ENCODE measurements around the gene UIMC1.
"Not testable (repeated sequence)": the region's sequence is repeated elsewhere in the genome, so short reads cannot be mapped to it uniquely, and the experiment has no call there.

The UIMC1 gene

GRCh38 chr5:177008716-177009115, 2.1 kb upstream of the UIMC1 start:
- DNase-seq (ENCODE audit: low read depth, low spot score), result no peak

- DNase-seq (ENCODE audit: low read depth, low spot score), result peak; percentile 24
Measured at GRCh38 chr5:177005619-177006264, 837 bp downstream of the UIMC1 start.

- no peak for DNase-seq (ENCODE audit: low read depth, low spot score)
Measured at GRCh38 chr5:177004961-177005360, 1.6 kb downstream of the UIMC1 start.

DNA sequence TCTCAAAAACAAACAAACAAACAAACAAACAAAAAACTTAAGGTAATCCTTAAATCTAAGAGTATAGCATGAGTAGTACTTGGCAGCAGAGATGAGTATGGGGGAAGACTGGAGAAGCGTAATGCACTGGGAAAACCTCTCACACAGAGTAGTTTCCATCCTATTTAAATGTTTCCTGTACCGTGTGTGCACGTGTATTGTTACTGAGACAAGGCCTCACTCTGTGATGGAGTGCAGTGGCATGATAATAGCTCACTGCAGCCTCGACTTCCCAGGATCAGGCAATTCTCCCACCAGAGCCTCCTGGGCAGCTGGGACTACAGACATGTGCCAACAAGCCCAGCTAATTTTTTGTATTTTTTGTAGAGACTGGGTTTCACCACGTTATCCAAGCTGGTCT, 2.9 kb downstream of the UIMC1 start:
- no peak for DNase-seq (ENCODE audit: low read depth, low spot score)

DNA sequence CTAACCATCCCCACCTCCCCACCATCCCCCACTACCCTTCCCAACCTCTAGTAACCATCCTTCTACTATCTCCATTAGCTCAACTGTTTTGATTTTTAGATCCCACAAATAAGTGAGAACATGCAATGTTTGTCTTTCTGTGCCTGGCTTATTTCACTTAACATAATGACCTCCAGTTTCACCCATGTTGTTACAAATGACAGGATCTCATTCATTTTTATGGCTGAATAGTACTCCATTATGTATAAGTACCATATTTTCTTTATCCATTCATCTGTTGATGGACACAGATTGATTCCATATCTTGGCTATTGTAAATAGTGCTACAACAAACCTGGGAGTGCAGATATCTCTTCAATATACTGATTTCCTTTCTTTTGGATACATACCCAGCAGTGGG, 7.1 kb downstream of the UIMC1 start:
- DNase-seq (ENCODE audit: low read depth, low spot score), result not testable (repeated sequence)

DNA sequence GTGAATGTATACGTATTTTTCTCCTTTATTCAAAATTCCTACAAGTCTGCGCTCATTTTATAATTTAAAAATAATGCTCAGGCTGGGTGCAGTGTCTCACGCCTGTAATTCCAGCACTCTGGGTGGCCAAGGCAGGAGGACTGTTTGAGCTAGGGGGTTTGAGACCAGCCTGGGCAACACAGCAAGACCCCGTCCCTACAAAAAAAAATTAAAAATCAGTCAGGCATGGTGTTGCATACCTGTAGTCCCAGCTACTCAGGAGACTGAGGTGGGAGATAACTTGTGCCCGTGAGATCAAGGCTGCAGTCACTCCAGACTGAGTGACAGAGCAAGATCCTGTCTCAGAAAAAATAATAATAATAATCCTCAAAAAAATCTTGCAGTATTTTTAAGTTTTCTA, 7.8 kb downstream of the UIMC1 start:
- DNase-seq (ENCODE audit: low read depth, low spot score), result no peak

DNA sequence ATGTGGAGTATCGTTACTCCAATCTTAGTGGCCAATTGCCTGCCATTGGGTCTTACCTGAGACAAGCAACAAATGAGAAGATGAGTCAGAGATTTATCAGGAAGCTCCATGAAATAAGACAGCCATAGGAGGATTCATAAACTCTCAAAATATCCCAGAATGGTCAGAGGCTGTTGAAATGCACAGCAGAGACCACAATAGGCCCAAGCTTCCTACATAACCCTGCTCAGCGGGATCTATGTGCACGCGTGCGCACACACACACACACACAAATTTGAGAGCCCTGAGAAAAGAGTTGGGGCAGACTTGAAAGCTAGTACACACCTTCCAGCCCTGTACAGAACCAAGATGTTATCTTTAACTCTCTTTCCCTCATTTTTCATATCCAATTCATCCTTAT, 9.8 kb downstream of the UIMC1 start:
- no peak for DNase-seq (ENCODE audit: low read depth, low spot score)

- no peak for DNase-seq (ENCODE audit: low read depth, low spot score)
Measured at GRCh38 chr5:176995896-176996767, 10.4 kb downstream of the UIMC1 start.

GRCh38 chr5:176995122-176995490, 11.5 kb downstream of the UIMC1 start:
- DNase-seq (ENCODE audit: low read depth, low spot score), result no peak

- DNase-seq (ENCODE audit: low read depth, low spot score), result no peak
Measured at GRCh38 chr5:176994460-176995121, 12.0 kb downstream of the UIMC1 start.

GRCh38 chr5:176993081-176993480, 13.5 kb downstream of the UIMC1 start:
- DNase-seq (ENCODE audit: low read depth, low spot score), result not testable (repeated sequence)

GRCh38 chr5:176987583-176987982, 19.0 kb downstream of the UIMC1 start:
- no peak for DNase-seq (ENCODE audit: low read depth, low spot score)

DNA sequence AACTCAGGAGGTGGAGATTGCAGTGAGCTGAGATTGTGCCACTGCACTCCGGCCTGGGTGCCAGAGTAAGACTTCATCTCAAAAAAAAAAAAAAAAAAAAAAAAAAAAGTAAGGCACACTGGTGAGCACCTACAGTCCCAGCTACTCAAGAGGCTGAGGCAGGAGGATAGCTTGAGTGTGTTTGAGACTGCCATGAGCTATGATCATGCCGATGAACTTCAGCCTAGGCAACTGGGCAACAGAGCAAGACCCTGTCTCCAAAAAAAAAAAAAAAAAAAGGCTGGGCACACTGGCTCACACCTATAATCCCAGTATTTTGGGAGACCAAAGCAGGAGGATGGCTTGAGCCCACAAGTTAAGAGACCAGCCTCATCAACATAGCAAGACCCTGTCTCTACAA, 20.3 kb downstream of the UIMC1 start:
- no peak for DNase-seq (ENCODE audit: low read depth, low spot score)

- DNase-seq (ENCODE audit: low read depth, low spot score), result no peak
Measured at GRCh38 chr5:176985516-176985915, 21.1 kb downstream of the UIMC1 start.

GRCh38 chr5:176984176-176984575, 22.4 kb downstream of the UIMC1 start:
- DNase-seq (ENCODE audit: low read depth, low spot score), result not testable (repeated sequence)

- not testable (repeated sequence) for DNase-seq (ENCODE audit: low read depth, low spot score)
Measured at GRCh38 chr5:176983593-176983992, 23.0 kb downstream of the UIMC1 start.

GRCh38 chr5:176983112-176983511, 23.5 kb downstream of the UIMC1 start:
- not testable (repeated sequence) for DNase-seq (ENCODE audit: low read depth, low spot score)

DNA sequence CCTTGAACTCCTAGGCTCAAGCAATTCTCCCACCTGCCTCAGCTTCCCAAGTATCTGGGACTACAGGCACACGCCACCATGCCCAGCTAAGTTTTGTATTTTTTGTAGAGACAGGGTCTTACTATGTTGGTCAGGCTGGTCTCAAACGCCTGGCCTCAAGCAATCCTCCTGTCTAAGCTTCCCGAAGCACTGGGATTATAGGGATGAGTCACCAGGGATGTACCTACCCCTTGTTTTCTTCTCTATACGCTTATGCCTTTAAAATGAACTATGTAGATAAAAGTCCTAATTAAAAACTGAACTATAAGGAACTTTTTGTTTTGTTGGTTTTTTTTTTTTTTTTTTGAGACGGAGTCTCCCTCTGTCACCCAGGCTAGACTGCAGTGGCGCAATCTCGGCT, 25.8 kb downstream of the UIMC1 start:
- DNase-seq (ENCODE audit: low read depth, low spot score), result no peak

DNA sequence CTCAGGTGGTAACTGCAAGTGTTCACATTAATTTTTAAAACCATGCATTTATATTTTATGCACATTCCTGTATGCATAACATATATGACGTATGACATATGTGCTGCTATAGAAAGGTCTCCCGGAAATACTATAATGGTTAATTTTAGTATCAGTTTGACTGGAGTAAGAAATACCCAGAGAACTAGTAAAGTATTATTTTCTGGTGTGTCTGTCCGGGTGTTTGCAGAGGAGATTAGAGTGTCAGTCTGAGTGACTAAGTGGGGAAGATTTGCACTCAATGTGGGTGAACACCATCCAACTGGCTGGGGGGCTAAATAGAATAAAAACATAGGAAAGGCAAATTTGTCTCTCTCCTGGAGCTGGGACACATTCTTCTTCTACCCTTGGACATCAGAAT, 26.9 kb downstream of the UIMC1 start:
- no peak for DNase-seq (ENCODE audit: low read depth, low spot score)

DNA sequence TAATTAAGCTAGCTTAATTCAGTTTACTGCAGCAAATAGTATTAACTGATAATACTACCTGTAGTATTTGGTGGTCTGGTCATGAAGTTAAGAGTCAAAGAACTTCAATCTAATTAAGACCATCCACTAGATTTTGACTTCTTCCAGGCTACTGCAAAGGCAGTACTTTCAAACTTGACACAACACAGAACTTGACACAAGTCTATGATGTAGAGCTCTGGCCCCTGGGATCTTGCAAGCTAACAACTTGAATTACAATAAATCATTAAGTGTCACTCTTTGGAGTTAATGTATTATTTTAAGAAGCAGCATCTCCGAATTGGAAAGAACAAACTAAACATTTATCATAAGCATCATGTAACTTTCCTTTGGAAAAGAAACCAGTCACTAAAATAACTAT, 40.9 kb downstream of the UIMC1 start:
- no peak for DNase-seq (ENCODE audit: low read depth, low spot score)

GRCh38 chr5:176959051-176959450, 47.5 kb downstream of the UIMC1 start:
- no peak for DNase-seq (ENCODE audit: low read depth, low spot score)

DNA sequence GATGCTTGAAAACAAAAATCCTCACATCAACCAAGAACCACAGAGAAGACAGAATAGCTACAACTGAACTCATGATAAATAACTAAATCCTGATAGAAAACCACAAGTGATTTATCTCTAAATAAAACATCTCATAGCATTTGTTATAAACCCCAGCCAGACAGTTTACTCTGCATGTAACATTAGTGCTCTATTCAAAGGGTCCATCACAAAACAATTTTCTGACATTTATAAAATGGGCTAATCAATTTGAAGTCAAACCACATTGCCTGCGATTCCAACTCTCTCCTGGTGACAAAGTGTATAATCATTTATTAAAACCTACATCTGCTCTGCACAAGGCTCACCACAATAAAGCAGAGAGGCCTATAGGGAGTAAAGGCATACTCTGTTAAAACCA, 49.8 kb downstream of the UIMC1 start:
- no peak for DNase-seq (ENCODE audit: low read depth, low spot score)

DNA sequence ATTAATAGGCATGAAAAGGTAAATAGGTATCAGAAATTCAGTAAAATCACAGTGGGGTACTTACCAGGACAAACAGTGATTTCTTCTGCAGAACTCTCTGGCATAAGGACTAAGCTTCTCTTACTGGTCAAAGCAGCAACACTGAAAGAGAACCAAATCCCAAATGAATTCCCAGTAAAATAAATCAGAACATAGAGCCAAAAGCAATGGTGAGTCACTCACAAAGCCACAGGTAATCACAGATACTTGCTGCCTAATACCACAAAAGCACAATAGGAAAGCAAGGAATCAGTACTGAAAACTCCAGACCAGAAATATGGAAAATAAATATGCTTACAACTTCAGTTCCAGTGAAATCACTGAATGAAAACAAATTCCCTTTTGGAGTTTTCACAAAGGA, 50.7 kb downstream of the UIMC1 start:
- DNase-seq (ENCODE audit: low read depth, low spot score), result no peak
